ENCODE results near the gene DHX8.

Gene DHX8

DNA sequence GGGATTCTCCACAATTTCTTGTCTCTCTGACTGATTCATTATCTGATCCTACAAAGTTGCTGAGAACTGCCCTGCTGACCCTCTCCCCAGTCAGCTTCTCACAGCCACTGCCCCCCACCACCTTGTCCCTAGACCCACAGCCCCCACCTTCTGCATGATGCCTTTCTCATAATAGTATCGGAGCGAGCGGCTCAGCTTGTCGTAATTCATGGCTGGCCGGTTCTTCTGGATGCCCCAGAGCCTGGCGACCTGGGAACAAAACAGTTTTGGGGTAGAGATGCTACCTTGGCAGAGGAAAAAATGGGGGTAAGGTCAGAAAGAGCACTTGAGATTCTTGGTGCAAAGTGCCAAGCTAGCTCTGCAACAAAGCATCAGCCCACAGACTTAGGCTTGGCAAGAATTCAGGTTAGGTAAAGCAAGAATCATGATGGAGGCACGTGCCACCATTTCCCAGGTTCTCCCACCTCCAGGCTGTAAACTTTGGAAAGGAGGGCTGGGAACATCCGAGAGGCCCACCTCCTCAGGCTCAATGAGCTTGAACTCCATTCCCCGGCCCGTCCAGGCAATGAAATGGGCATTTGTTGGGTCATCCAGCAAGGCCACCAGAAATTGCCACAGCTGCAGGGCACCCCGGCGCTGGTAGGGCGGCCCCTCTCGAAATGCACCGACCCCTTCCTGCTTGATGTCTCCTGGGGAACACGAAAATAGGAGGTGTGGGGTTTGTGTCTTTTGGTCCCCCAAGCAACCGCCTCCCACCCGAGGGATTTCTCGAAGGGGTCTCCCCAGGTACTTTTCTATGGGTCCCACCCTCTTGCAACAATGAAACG, 45.4 kb downstream of the DHX8 start:
- no peak for DNase-seq (ENCODE audit: insufficient read length)
- FAIRE-seq, result no peak
- TF ChIP-seq TAF1 (IDR thresholded peaks at IDR 0.05; ENCODE audit: borderline replicate concordance, low read depth, low read length) (no peak), POLR2A (IDR thresholded peaks at IDR 0.05; ENCODE audit: low read depth, low read length) (no peak), POLR2AphosphoS5 (IDR thresholded peaks at IDR 0.05; ENCODE audit: low read depth, low read length) (no peak)

DNA sequence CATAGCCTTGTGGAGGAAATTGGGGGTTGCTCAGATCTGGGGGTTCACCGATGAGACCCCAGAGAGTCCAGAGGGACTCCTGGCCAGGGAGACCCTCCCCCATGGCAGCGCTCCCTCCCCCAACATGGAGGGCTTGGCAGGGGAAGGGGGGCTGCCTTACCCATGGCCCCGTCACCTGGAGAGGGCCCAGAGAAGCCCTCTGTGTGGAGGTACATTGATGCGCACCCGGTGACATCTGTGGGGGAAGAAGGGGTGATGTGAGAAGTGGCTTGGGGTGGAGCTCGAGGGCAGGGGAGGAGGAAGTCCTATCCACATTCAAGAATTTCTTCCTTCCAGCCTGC, 46.1 kb downstream of the DHX8 start:
- no peak for FAIRE-seq

DNA sequence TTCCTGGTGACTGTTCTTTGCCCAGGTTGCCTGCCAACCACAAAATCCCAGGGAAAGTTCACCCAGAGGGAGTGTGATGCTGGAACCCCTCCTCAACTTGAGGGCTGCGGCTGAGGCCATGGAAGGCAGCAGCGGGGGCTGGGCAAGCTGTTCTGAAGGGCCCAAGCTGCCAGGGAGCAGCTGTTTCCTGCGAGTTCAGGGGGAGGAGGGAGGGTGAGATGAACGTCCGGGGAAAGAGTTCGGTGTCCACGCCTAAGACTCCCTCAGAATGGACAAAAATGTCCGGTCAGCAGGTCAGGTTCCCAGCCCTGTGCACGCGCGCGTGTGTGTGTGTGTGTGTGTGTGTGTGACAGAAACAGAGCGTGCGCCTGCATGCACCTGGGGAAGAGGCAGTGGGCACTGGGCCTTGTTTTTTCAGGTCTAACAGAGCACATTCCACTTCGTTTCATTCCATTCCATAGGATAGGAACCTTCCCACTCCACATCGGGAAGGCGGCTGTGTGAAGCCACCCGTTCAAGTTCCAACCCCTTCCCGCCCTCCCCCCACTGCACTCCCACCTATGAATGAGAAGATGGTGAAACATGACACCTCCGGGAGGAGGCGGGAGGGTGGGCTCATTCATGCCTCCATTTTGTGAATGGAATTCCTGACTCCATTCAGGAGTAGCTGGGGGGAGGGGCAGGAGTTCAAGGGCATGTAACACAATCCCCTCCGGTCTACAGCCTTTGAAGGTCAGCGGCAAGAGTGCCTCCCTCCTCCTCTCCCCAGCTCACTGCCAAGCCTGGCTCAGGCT, 46.7 kb downstream of the DHX8 start:
- TF ChIP-seq POLR2A (IDR thresholded peaks at IDR 0.05; ENCODE audit: low read depth, low read length) (no peak), POLR2AphosphoS5 (IDR thresholded peaks at IDR 0.05; ENCODE audit: low read depth, low read length) (no peak), TAF1 (IDR thresholded peaks at IDR 0.05; ENCODE audit: borderline replicate concordance, low read depth, low read length) (no peak)
- no peak for DNase-seq (ENCODE audit: insufficient read length)
- FAIRE-seq, result no peak

More for the DNA sequence above, 46.1 kb downstream of the DHX8 start:
- DNase-seq (ENCODE audit: insufficient read length), result no peak
- TF ChIP-seq POLR2A (IDR thresholded peaks at IDR 0.05; ENCODE audit: low read depth, low read length) (no peak), TAF1 (IDR thresholded peaks at IDR 0.05; ENCODE audit: borderline replicate concordance, low read depth, low read length) (no peak), POLR2AphosphoS5 (IDR thresholded peaks at IDR 0.05; ENCODE audit: low read depth, low read length) (no peak)

DNA sequence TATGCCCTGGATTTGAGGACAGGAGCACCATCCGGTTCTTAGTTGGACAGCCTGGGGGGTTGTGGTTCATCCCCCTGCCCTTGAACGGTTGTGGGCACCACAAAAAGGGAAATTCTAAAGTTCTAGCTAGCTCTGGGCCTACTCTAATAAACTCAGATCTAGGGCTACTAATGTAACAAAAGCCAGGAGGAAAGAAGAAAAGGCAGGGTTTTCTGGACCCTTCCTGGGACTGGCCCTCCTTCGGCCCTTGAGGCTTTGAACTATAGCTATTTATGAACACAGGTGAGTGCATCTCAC, 47.3 kb downstream of the DHX8 start:
- DNase-seq (ENCODE audit: insufficient read length) (no peak), FAIRE-seq (no peak)
- TF ChIP-seq POLR2A (IDR thresholded peaks at IDR 0.05; ENCODE audit: low read depth, low read length) (no peak), POLR2AphosphoS5 (IDR thresholded peaks at IDR 0.05; ENCODE audit: low read depth, low read length) (no peak), TAF1 (IDR thresholded peaks at IDR 0.05; ENCODE audit: borderline replicate concordance, low read depth, low read length) (no peak)

DNA sequence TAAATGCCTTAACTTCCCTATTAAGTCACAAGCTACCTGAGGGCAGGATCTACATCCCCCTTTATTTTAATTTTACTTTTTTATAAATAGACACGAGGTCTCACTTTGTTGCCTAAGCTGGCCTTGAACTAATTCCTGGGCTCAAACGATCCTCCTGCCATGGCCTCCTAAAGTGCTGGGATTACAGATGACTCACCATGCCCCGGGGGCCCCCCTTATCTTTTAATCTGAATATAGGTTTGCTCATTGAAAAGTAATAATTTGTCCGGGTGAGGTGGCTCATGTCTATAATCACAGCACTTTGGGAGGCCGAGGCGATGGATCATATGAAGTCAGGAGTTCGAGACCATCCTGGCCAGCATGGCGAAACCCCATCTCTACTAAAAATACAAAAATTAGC, 48.2 kb downstream of the DHX8 start:
- FAIRE-seq, result no peak
- TF ChIP-seq POLR2AphosphoS5 (IDR thresholded peaks at IDR 0.05; ENCODE audit: low read depth, low read length), result no peak
- no peak for TF ChIP-seq TAF1 (IDR thresholded peaks at IDR 0.05; ENCODE audit: borderline replicate concordance, low read depth, low read length)
- no peak for DNase-seq (ENCODE audit: insufficient read length)

DNA sequence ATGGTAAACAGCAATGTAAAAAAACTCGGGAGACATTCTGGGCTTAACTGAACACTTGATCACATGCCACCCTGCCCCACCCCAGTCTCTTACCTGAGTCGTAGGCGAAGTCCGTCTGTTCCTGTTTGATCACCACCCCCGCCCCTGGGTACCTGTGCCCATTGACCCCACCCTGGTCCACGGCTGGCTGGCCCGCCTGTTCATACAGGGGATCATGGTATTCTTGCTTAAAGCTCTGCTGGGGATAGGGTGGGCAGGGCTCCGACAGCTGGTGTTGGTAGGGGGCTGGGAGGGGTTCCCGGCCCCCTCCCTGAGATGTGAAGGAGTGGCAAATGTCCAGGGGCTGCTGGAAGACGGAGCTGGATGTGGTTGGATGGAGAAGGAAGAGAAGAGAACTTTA, 48.8 kb downstream of the DHX8 start:
- no peak for TF ChIP-seq POLR2AphosphoS5 (IDR thresholded peaks at IDR 0.05; ENCODE audit: low read depth, low read length)
- TF ChIP-seq TAF1 (IDR thresholded peaks at IDR 0.05; ENCODE audit: borderline replicate concordance, low read depth, low read length), result no peak
- TF ChIP-seq POLR2A (IDR thresholded peaks at IDR 0.05; ENCODE audit: low read depth, low read length), result no peak
- DNase-seq (ENCODE audit: insufficient read length) (no peak), FAIRE-seq (no peak)

DNA sequence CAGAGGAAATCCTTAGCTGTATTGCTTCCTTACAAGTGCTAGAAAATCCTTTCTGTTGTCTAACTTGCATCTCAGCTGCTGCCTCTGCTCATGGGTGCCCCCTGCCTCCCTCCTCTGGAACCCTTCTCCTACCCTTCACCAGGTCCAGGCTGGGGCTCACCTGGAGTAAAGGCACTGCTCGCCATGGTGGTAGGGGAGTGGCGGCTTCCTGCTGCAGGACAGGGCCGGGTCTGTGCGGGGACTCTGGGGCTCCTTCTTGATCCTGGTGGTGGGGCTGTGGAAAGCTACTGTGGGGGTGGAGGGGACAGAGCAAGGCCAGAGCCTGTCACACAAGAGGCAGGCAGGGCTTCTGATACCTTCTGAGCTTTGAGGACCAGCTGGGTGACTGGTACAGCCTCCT, 49.9 kb downstream of the DHX8 start:
- FAIRE-seq, result no peak
- DNase-seq (ENCODE audit: insufficient read length), result no peak
- TF ChIP-seq POLR2AphosphoS5 (IDR thresholded peaks at IDR 0.05; ENCODE audit: low read depth, low read length), result no peak
- no peak for TF ChIP-seq TAF1 (IDR thresholded peaks at IDR 0.05; ENCODE audit: borderline replicate concordance, low read depth, low read length)
- no peak for TF ChIP-seq POLR2A (IDR thresholded peaks at IDR 0.05; ENCODE audit: low read depth, low read length)

DNA sequence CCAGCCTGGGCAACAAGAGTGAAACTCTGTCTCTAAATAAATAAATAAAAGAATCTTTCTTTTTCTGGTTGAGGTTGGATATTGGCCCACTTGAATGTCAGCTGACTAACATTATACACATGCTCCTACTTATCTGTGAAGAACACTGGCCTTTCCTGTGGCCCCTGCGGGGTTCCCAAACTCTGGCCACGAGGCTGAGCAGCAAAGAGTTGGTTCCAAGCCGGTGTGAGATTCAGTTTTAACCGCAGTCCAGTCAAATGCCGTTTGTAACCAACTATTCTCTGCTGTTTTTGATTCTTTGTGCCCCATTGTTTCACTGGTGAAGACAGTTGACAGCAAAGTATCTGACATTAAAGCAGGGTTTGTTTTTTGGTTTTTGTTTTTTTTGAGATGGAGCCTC, 51.1 kb downstream of the DHX8 start:
- no peak for FAIRE-seq

DNA sequence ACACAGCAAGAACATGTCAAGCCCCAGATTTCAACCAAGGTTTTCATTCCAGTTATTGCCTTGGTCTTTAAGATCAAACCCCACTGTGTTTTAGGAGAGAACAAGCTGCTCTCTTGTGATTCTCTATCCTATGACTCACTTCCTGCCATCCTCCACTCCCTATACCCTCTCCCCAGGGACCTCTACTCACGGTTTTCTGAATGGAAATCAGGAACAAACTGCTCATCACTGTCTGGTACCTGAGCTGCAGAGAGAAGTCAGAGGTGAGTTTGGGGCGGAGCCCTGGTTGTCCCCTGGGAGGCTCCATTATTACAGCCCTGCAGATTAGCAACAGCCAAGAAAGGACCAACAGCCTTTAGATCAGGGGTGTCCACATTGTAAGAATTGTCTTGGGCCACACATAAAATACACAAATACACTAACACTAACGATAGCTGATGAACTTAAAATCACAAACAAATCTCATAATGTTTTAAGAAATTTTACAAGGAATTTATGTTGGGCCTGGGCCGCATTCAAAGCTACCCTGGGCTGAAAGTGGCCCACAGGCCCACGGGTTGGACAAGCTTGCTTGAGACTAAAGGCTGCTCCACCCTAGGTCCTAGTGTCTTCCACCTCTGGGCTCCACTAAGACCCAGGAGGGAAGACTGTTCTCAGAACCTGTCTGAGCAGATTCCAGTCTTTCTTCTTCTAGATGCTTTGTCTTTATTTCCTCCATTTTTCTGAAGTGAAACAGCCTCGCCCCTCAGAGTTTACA, 52.6 kb downstream of the DHX8 start:
- DNase-seq (ENCODE audit: insufficient read length) (no peak), FAIRE-seq (no peak)
- TF ChIP-seq POLR2A (IDR thresholded peaks at IDR 0.05; ENCODE audit: low read depth, low read length), result no peak

More for the DNA sequence above, 51.1 kb downstream of the DHX8 start:
- no peak for TF ChIP-seq POLR2A (IDR thresholded peaks at IDR 0.05; ENCODE audit: low read depth, low read length)
- no peak for TF ChIP-seq POLR2AphosphoS5 (IDR thresholded peaks at IDR 0.05; ENCODE audit: low read depth, low read length)
- DNase-seq (ENCODE audit: insufficient read length), result no peak

DNA sequence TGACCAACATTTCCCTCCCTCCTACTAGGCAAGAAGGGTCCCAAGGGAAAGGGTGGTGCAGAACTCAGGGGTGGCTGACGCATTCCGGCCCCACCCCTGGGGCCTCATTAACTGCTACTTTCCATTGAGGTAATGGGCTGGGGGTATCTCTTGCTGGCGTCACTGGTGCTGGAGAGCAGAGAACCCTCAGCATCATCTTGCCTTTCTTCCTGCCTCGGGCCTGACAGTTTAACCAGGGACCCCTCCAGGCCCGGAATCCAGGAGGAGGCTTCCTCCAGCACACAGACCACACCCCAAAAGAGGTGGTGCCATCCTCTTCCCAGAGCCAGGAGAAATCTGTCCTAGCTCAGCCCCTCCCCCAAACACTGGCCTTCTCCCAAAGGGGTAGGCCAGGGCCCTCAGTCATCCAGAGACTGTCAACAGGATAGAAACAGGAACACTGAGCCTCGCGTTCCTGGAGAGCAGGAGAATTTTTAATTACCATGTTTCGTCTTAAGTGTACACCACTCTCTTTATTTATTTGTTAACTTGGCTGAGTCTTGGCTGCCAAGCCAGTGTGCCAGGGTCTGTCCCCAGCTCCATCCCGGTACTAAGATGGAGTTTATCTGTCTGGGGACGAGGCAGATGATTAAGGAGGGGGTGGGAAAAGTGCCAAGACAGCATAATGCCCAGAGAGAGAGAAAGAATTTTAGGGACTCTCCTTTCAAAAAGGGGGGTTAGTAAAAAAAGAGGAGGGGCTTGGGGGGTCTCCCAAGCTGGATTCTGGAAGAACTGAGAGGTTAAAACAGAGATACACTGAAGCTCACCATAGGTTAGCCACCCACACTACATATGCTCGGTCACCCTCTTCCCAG, 57.3 kb downstream of the DHX8 start:
- DNase-seq (ENCODE audit: insufficient read length), result no peak
- no peak for FAIRE-seq
- TF ChIP-seq POLR2A (IDR thresholded peaks at IDR 0.05; ENCODE audit: low read depth, low read length) (no peak), TAF1 (IDR thresholded peaks at IDR 0.05; ENCODE audit: borderline replicate concordance, low read depth, low read length) (no peak), POLR2AphosphoS5 (IDR thresholded peaks at IDR 0.05; ENCODE audit: low read depth, low read length) (no peak)

DNA sequence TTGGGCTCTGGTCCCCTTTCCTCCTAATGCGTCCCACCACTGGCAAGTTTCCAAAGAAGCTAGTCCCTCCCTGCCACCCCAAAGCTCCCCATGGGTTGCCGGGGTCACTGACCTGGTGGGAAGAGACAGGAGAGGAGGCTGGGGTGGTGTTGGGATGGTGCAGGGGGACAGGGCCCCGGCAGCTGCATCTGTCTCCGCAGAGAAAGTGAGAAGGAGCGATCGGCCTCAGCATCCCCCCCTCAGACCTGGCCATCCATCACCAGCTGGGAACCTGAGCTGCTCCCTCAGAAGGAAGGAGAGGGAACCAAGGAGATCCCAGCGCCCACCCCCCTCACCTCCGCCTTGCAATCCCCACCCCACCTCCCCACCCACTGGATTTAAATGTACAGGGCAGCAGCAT, 59.1 kb downstream of the DHX8 start:
- no peak for FAIRE-seq
- no peak for TF ChIP-seq POLR2A (IDR thresholded peaks at IDR 0.05; ENCODE audit: low read depth, low read length)
- no peak for TF ChIP-seq POLR2AphosphoS5 (IDR thresholded peaks at IDR 0.05; ENCODE audit: low read depth, low read length)
- no peak for TF ChIP-seq TAF1 (IDR thresholded peaks at IDR 0.05; ENCODE audit: borderline replicate concordance, low read depth, low read length)
- DNase-seq (ENCODE audit: insufficient read length), result no peak
